ENCODE measurements around the gene DCUN1D3. TPM values are rescaled to one million over a fixed set of nuclear protein-coding genes. Genes with fewer than 3 reads are reported as not detected.

Gene DCUN1D3
- total RNA-seq, 1 experiment from 2014 or later, result 16.1 TPM

DNA sequence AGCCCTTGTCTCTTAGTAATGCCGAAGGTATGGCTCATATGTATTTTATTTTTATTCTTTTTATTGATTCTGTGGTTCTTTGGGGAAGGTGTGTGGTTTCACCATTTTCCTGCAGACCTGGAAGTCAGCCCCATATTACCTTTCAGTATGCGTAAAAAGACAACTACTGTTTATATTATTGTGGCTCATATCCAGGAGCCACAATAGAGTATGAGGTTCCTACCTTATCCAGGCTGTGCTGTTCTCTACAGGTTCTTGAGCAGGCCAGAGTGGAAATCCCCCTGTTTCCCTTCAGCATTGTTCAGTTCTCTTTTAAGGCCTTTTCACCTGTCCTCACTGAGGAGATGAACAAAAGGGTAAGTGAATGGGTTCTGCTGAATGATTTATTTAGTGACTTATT is 60.7 kb downstream of the DCUN1D3 start:
- no peak overlapping the region for H3K4ac ChIP-seq (ENCODE audit: low read depth, low read length)
- no peaks in the 10 kb centered on the region for H3K79me1 ChIP-seq (ENCODE audit: insufficient read depth, low read depth, low read length, poor library complexity, severe bottlenecking)
- H4K91ac ChIP-seq (ENCODE audit: insufficient read length, low read depth, low read length), result no peak overlapping the region
- no peak overlapping the region for H2BK12ac ChIP-seq (ENCODE audit: insufficient read length, low read depth, low read length)
- H2BK120ac ChIP-seq (ENCODE audit: low read depth, low read length, poor library complexity, severe bottlenecking), result no peak overlapping the region
- H2BK15ac ChIP-seq (ENCODE audit: low read depth, low read length), result no peak overlapping the region
- no peak overlapping the region for H3K18ac ChIP-seq (ENCODE audit: insufficient read length, low read depth, low read length)
- no peaks in the 10 kb centered on the region for H3K23me2 ChIP-seq (ENCODE audit: insufficient read length, low read depth, low read length, poor library complexity, severe bottlenecking)
- H3T11ph ChIP-seq (ENCODE audit: low read length), result no peak overlapping the region
- H3K23ac ChIP-seq (ENCODE audit: insufficient read length, low read depth, low read length), result no peak overlapping the region
- no peak overlapping the region for H2BK5ac ChIP-seq (ENCODE audit: insufficient read length, low read length)
- no peak overlapping the region for H4K8ac ChIP-seq (replicated peaks; ENCODE audit: insufficient read length, low read depth, low read length)
- H4K5ac ChIP-seq (ENCODE audit: insufficient read length, low read depth, low read length), result no peak overlapping the region
- H3K56ac ChIP-seq (ENCODE audit: insufficient read length, low read depth, low read length), result no peak overlapping the region
- H3K9me3 ChIP-seq (ENCODE audit: control insufficient read depth, low read depth, low read length), result no peaks in the 10 kb centered on the region
- no CpG with 5 or more reads among the region's 2 CpGs for WGBS (ENCODE audit: extremely low coverage, insufficient read length, low lambda C conversion rate)
- Mint-ChIP-seq H3K27me3 (ENCODE audit: low read depth) (no peaks in the 10 kb centered on the region), H3K4me3 (no peak overlapping the region), H3K9me3 (peaks cover 6 to 10% of the 10 kb centered on the region in 2 experiments; a peak in 3 of 5 replicates), H3K4me1 (no peaks in the 10 kb centered on the region), H3K36me3 (ENCODE audit: insufficient read depth in 1 of 3, low read depth in 3 of 3) (peaks cover 28 to 54% (median 53%) of the 10 kb centered on the region in 3 experiments), H3K27ac (no peak overlapping the region)
- no peak overlapping the region for H2BK20ac ChIP-seq (ENCODE audit: low read depth, low read length, poor library complexity, severe bottlenecking)
- H3K4me2 ChIP-seq (ENCODE audit: insufficient read depth, insufficient read length, low read length), result no peak overlapping the region
- H4K20me1 ChIP-seq (ENCODE audit: control insufficient read depth, insufficient read depth, insufficient read length), result no peaks in the 10 kb centered on the region
- TF ChIP-seq, protein P1, sequence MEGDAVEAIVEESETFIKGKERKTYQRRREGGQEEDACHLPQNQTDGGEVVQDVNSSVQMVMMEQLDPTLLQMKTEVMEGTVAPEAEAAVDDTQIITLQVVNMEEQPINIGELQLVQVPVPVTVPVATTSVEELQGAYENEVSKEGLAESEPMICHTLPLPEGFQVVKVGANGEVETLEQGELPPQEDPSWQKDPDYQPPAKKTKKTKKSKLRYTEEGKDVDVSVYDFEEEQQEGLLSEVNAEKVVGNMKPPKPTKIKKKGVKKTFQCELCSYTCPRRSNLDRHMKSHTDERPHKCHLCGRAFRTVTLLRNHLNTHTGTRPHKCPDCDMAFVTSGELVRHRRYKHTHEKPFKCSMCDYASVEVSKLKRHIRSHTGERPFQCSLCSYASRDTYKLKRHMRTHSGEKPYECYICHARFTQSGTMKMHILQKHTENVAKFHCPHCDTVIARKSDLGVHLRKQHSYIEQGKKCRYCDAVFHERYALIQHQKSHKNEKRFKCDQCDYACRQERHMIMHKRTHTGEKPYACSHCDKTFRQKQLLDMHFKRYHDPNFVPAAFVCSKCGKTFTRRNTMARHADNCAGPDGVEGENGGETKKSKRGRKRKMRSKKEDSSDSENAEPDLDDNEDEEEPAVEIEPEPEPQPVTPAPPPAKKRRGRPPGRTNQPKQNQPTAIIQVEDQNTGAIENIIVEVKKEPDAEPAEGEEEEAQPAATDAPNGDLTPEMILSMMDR (conservative IDR thresholded peaks at IDR 0.05), result no peak
- no peak overlapping the region for H3K27ac ChIP-seq (ENCODE audit: insufficient read length, low read depth, low read length)
- no peak overlapping the region for H2AFZ ChIP-seq (ENCODE audit: low read length)
- H2AK5ac ChIP-seq (ENCODE audit: insufficient read length, low read length), result no peak overlapping the region
- H3K4me1 ChIP-seq (ENCODE audit: insufficient read depth, low read length), result no peaks in the 10 kb centered on the region
- H3K79me2 ChIP-seq (ENCODE audit: insufficient read depth, low read length), result no peaks in the 10 kb centered on the region
- no peaks in the 10 kb centered on the region for H3K27me3 ChIP-seq (ENCODE audit: insufficient read depth, low read length)
- H3K9ac ChIP-seq (ENCODE audit: extremely low read depth, insufficient read length, low read length), result no peak overlapping the region
- no peak for DNase-seq
- H3K14ac ChIP-seq (ENCODE audit: insufficient read depth, low read length), result no peak overlapping the region
